HCT116 (cell line): ENCODE data around the gene CLEC10A. TPM values are rescaled to one million over a fixed set of nuclear protein-coding genes. Genes with fewer than 3 reads are reported as not detected.

Experiments used
- ATAC-seq: fragments of 200-7000 bp; cut with Tn5 transposase; 2 replicates; pipeline ENCODE4 v1.9.1; 2020; ENCODE audit warnings: mild to moderate bottlenecking, moderate library complexity
- BruUV-seq: library from RNA; stranded (reverse); fragments of 400-500 nt; replicated peaks from 2 replicates; lab custom pipeline; 2021; lab: Mats Ljungman, UMichigan
- CTCF ChIA-PET: fragments of 300-600 bp; sonication (Branson Sonifier 250); formaldehyde crosslinking; loops from one replicate; lab custom pipeline; 2021; ENCODE audit warnings: antibody characterized with exemption; lab: Charles Lee
- POLR2A ChIA-PET: fragments of 300-600, 350-600 bp; sonication (Branson Sonifier 250); formaldehyde crosslinking; loops from one replicate; lab custom pipeline; 2021; ENCODE audit warnings: antibody characterized with exemption; lab: Charles Lee
- RAD21 ChIA-PET, 2 experiments: fragments of 300-600 bp; sonication (Branson Sonifier 250); formaldehyde crosslinking; loops; one replicate each; lab custom pipeline; 2023; ENCODE audit warnings: low total read pairs in 2 of 2; ENCODE audit not compliant: uncharacterized antibody in 2 of 2, unreplicated experiment in 2 of 2, low non-redundant PET in 1 of 2; lab: Charles Lee
- DNase-seq: peaks from one replicate; pipeline ENCODE4 v3.0.0-alpha.2; 2010; ENCODE audit warnings: low read depth, low spot score
- H2AFZ ChIP-seq: fragments of 200-600 bp; shearing (Covaris generic), sonication (generic); 2 replicates; pipeline ENCODE4 v1.6.1; 2017; ENCODE audit warnings: low read depth, mixed run types, mixed read lengths, antibody characterized with exemption, low read length; ENCODE audit not compliant: poor library complexity, severe bottlenecking
- H3K27ac ChIP-seq: 2 replicates; pipeline ENCODE4 v1.5.1; 2012; ENCODE audit warnings: low read depth, low read length
- H3K27me3 ChIP-seq: fragments of 200-600 bp; sonication (generic); 2 replicates; pipeline ENCODE4 v1.6.1; 2016; ENCODE audit warnings: mixed run types, low read length, mixed read lengths; ENCODE audit not compliant: insufficient read depth
- H3K36me3 ChIP-seq, 2 experiments: fragments of 200-500 bp in 1 of 2; fragments of 200-600 bp in 1 of 2; sonication (Bioruptor generic) in 1 of 2; sonication (generic) in 1 of 2; 2 replicates each; pipeline versions ENCODE4 v1.5.1 to v1.6.1; 2014 to 2016; ENCODE audit warnings: low read length in 2 of 2, inconsistent platforms in 1 of 2, mixed read lengths in 1 of 2, mixed run types in 1 of 2; ENCODE audit not compliant: insufficient read depth in 2 of 2, control insufficient read depth in 1 of 2
- H3K4me1 ChIP-seq, 2 experiments: fragments of 200-600 bp in 1 of 2; sonication (generic) in 1 of 2; 2 replicates each; pipeline versions ENCODE4 v1.5.1 to v1.6.1; 2012 to 2017; ENCODE audit warnings: low read length in 2 of 2, inconsistent platforms in 1 of 2, mild to moderate bottlenecking in 1 of 2, mixed read lengths in 1 of 2, mixed run types in 1 of 2, moderate library complexity in 1 of 2; ENCODE audit not compliant: insufficient read depth in 2 of 2, control insufficient read depth in 1 of 2
- H3K4me2 ChIP-seq: fragments of 200-600 bp; sonication (generic); 2 replicates; pipeline ENCODE4 v1.6.1; 2017; ENCODE audit warnings: mixed run types, low read length, mixed read lengths
- H3K4me3 ChIP-seq, 2 experiments: fragments of 200-600 bp in 1 of 2; sonication (generic) in 1 of 2; replicated peaks in 1 of 2; 2 replicates each; pipeline ENCODE4 v1.5.1; 2011 to 2016; ENCODE audit warnings: low read length in 2 of 2, control low read depth in 1 of 2, low read depth in 1 of 2, mild to moderate bottlenecking in 1 of 2, mixed read lengths in 1 of 2, mixed run types in 1 of 2
- H3K79me2 ChIP-seq: fragments of 200-600 bp; sonication (generic); 2 replicates; pipeline ENCODE4 v1.6.1; 2017; ENCODE audit warnings: mild to moderate bottlenecking, mixed run types, low read length, moderate library complexity, mixed read lengths; ENCODE audit not compliant: insufficient read depth
- H3K9ac ChIP-seq: fragments of 200-600 bp; sonication (generic); 2 replicates; pipeline ENCODE4 v1.6.1; 2016; ENCODE audit warnings: low read length, mixed read lengths
- H3K9me2 ChIP-seq: fragments of 200-600 bp; sonication (generic), shearing (Covaris generic); 2 replicates; pipeline ENCODE4 v1.6.1; 2017; ENCODE audit warnings: mixed run types, mild to moderate bottlenecking, moderate library complexity; ENCODE audit not compliant: insufficient read depth
- H3K9me3 ChIP-seq, 2 experiments: fragments of 200-500 bp in 1 of 2; fragments of 200-600 bp in 1 of 2; sonication (Bioruptor generic) in 1 of 2; sonication (generic) in 1 of 2; 2 replicates each; pipeline ENCODE4 v1.6.1; 2014 to 2017; ENCODE audit warnings: low read length in 2 of 2, mixed read lengths in 2 of 2, inconsistent platforms in 1 of 2, low read depth in 1 of 2, mild to moderate bottlenecking in 1 of 2, mixed run types in 1 of 2, moderate library complexity in 1 of 2; ENCODE audit not compliant: control insufficient read depth in 1 of 2, insufficient read depth in 1 of 2
- H4K20me1 ChIP-seq: fragments of 200-600 bp; sonication (generic), shearing (Covaris generic); 2 replicates; pipeline ENCODE4 v1.6.1; 2017; ENCODE audit warnings: mixed run types, mild to moderate bottlenecking, moderate library complexity; ENCODE audit not compliant: insufficient read depth
- CBX3 ChIP-seq: IDR thresholded peaks from 2 replicates; pipeline ENCODE4 v1.6.1; 2012; ENCODE audit warnings: low read depth
- EZH2phosphoT487 ChIP-seq: fragments of 200-600 bp; IDR thresholded peaks from 2 replicates; pipeline ENCODE4 v1.6.1; 2018; ENCODE audit warnings: antibody characterized with exemption, borderline replicate concordance
- FOSL1 ChIP-seq: IDR thresholded peaks from 2 replicates; pipeline ENCODE4 v1.6.1; 2012; ENCODE audit warnings: low read depth
- JUND ChIP-seq: IDR thresholded peaks from 2 replicates; pipeline ENCODE4 v1.6.1; 2012
- POLR2A ChIP-seq: IDR thresholded peaks from 2 replicates; pipeline ENCODE4 v1.7.0; 2011; ENCODE audit warnings: borderline replicate concordance; ENCODE audit not compliant: insufficient read depth, insufficient read length; ENCODE audit errors: extremely low read depth
- POLR2AphosphoS5 ChIP-seq: IDR thresholded peaks from 2 replicates; pipeline ENCODE4 v1.6.1; 2011; ENCODE audit warnings: mild to moderate bottlenecking, low read depth, low read length, moderate library complexity
- TCF7L2 ChIP-seq: IDR thresholded peaks from 2 replicates; pipeline ENCODE4 v1.7.0; 2011; ENCODE audit warnings: borderline replicate concordance, inconsistent platforms; ENCODE audit not compliant: insufficient read depth, insufficient read length; ENCODE audit errors: extremely low read depth
- YY1 ChIP-seq: IDR thresholded peaks from 2 replicates; pipeline ENCODE4 v1.6.1; 2011; ENCODE audit warnings: low read length, low read depth, moderate library complexity, mild to moderate bottlenecking; ENCODE audit not compliant: insufficient replicate concordance; ENCODE audit errors: extremely low read depth
- ZBTB33 ChIP-seq: IDR thresholded peaks from 2 replicates; pipeline ENCODE4 v1.6.1; 2011; ENCODE audit warnings: mild to moderate bottlenecking, low read length, moderate library complexity; ENCODE audit not compliant: insufficient replicate concordance; ENCODE audit errors: extremely low read depth
- intact Hi-C: fragments of 100-400 bp; cut with micrococcal nuclease; formaldehyde crosslinking; loops from 2 replicates; pipeline ENCODE4 v1.10.0; 2022
- total RNA-seq: library from RNA; stranded (reverse); gene quantifications from one replicate; pipeline ENCODE4 v1.2.1, GENCODE V29; 2021; ENCODE audit not compliant: unreplicated experiment

CLEC10A gene
- total RNA-seq, 1 experiment from 2014 or later, result not detected

- Histone ChIP-seq H3K27me3 (no peaks in the 10 kb centered on the region; the same call in 1 of the 2 replicates), H3K9me3 (no peaks in the 10 kb centered on the region), H3K9ac (no peak overlapping the region), H3K9me2 (no peaks in the 10 kb centered on the region), H3K4me2 (no peak overlapping the region), H3K4me3 (no peak overlapping the region), H3K4me1 (no peaks in the 10 kb centered on the region), H2AFZ (no peak overlapping the region), H3K36me3 (no peaks in the 10 kb centered on the region), H3K79me2 (no peaks in the 10 kb centered on the region), H4K20me1 (no peaks in the 10 kb centered on the region), H3K27ac (no peak overlapping the region)
- no peak for TF ChIP-seq TCF7L2
- no peak for TF ChIP-seq POLR2A
- no peak for TF ChIP-seq EZH2phosphoT487
- no peak for TF ChIP-seq ZBTB33
- no peak for TF ChIP-seq JUND
- no peak for TF ChIP-seq FOSL1
- TF ChIP-seq YY1, result no peak
- no peak for TF ChIP-seq CBX3
- no peak for TF ChIP-seq POLR2AphosphoS5
- ChIA-PET RAD21 (no interaction called here), POLR2A (no interaction called here), CTCF (no interaction called here)
- intact Hi-C loops, result no loop called here
- BruUV-seq, result no TSS peak
- DNase-seq, result no peak
- ATAC-seq, result no peak
Measured at GRCh38 chr17:7114875-7115614, 35.0 kb upstream of the CLEC10A start.
